Amniotic stem cell (primary cell): Measurements from ENCODE around the gene CST11.

Experiments used
- DNase-seq: peaks from one replicate; lab custom pipeline; 2025; lab: John Stamatoyannopoulos, UW

CST11 gene

GRCh38 chr20:23419995-23420901 is 32.4 kb downstream of the CST11 start:
- DNase-seq = peak; percentile 26

GRCh38 chr20:23419657-23419994 is 33.0 kb downstream of the CST11 start:
- DNase-seq = no peak

GRCh38 chr20:23417861-23418260 is 34.8 kb downstream of the CST11 start:
- no peak for DNase-seq

DNA sequence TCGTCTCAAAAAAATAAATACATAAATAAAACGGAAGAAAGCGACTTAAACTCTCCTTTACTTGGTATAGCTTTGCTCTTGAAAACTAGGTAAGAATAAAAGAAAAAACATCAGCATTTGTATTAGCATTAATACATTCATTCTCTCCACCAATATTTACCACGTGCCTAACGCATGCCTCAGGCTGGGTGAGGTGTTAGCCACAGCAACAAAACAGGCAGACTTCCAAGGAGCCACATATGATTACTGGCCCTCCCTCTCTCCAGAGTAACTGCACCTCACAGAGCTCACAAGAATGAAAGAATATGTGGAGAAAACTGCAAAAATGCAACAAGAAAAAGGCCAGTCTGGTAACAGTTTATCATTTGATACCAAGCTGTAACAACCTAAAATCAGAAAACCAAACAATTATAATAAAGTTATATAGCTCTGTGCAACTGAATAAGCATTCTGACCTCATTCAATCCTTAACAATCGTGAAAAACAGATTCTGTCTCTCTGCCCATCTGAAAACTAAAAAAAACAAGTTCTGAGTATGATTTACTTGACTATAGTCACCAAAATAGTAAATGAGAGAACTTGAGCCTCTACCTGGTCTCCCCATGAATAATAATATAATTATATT is 36.6 kb downstream of the CST11 start:
- no peak for DNase-seq

DNA sequence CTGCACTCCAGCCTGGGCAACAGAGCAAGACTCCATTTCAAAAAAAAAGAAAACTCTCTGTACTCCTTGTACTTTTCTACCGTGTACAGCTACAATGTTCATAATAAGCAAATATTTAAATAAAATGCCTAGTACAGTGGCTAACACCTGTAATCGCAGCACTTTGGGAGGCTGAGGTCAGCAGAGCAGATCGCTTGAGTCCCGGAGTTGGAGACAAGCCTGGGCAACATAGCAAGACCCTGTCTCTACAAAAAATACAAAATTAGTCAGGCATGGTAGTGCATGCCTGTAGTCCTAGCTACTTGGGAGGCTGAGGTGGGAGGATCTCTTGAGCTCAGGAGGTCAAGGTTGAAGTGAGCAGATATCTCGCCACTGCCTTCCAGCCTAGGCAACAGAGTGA is 37.1 kb downstream of the CST11 start:
- no peak for DNase-seq

GRCh38 chr20:23414526-23415188 is 38.0 kb downstream of the CST11 start:
- DNase-seq = no peak

- no peak for DNase-seq
Measured at GRCh38 chr20:23413862-23414422, 38.7 kb downstream of the CST11 start.

DNA sequence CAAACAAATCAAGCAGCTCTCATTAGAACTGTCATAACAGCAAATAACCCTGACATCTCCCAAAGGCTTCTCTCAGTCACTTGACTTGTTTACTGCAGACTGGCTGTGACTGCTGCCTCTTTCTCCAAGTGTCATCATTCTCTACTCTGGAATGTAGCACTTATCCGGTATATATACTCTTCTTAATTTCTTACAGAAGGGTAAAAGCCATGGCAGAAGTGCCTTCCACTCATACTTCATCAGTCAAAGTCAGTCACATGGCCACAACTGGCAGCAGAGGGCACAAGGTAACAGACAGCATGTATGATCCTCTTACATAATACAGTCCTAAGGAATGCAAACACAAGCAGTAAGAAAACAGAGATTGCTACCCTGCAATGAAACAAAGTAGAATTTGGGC is 40.6 kb downstream of the CST11 start:
- no peak for DNase-seq

DNA sequence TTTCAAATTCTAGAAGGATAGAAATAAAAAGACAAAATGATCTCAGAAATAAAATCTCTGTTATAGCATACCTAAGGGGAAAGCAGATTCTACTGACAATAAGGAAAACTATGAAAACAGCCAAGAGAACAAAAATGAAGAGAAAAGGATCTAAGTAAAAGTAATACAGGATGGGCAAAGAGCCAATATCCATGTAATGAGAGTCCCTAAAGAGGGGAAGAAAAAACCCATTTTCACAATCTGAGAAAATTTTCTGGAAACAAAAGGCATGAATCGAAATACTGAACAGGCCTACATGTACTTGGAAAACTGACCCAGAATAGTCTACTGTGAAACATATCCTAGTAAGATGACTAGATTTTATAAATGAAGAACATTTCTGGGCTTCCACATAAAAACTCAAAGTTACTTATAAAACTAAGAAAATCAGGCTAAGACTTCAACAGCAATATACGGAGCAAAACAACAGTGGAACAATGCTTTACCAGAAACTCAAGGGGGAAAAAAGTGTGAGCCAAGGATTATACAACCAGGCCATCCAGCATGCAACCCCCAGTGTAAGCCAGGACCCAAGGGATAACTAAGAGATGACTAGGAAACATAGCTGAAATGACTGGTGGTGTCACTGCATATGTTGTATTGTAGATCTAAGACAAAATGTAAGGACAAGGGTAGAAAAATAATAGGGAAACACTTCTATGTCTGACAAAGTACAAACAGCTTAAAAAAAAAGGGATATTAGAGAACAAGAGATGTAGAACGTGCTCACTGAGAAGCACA is 41.6 kb downstream of the CST11 start:
- no peak for DNase-seq

DNA sequence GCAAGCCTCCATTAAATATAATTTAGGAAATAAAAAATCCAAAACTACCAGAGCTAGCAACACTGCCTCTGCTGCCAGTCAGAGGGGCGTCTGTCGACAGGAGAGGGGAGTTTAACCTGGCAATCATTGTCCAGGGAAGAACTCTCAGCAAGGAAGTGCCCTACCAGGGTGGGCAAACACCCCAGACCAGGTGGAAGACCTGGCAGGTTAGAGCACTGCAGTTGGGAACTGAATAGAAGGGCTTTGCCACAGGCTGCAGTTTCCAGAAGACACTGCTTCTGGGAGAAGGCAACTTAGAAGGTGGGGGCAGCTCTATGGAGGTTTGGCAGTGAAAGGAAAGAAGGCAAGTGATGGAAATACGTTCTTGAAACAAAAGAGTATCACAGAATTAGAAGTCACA is 42.9 kb downstream of the CST11 start:
- DNase-seq = no peak

DNA sequence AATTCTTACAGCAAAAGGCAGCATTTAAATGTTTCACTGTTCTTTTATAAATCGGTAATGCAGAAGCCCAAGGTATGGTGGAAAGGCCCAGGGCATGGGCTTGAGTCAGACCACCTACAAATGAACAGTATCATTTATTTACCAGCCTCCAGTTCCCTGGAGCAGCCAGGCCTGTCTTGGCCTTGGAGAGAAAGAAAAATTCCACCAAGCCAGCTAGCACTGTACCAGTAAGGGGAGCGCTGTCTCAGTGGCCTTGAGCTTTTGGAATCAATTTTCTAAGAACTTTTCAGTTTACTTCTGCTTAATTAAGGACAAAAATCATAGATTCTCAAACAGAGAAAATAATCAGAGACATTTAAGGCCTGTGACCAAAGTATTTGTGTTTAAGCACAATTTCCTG is 43.7 kb downstream of the CST11 start:
- no peak for DNase-seq

GRCh38 chr20:23407781-23408464 is 44.8 kb downstream of the CST11 start:
- DNase-seq = no peak

- DNase-seq = no peak
Measured at GRCh38 chr20:23406880-23407279, 45.8 kb downstream of the CST11 start.

DNA sequence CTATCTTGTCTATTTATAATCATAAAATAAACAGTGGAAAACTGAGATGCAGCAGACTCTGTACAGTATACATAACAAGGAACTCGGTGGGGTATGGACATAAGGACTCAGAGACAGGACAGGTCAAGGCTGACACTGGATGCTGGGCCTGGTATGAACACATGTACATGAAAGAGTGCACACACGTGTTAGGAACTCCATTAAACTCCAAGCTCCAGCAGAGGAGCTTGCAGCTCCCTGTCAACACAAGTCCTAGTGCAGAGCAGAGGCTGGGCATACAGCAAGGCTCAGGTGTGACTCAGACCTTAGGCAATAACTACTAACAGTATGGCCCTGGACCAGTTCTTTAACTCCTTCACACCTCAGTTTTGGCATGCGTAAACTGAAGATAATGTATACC is 48.5 kb downstream of the CST11 start:
- DNase-seq = no peak

DNA sequence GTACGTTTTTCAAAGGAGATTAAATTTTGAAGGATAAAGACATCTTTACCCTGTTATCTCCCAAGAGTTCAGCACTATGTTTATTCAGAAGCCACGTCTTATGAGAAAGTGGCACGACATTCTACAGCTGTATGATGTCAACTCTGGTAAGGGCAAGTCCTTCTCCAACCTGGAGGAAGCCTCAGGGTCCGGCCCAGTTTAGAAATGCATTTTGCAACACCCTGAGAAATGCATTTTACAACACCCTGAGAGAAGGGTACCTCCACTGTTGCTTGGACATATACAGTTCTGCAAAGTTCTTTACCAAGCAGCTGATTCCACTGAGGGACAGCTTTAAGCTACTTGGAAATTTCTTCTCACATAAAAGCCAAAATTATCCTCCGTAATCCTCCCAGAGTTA is 48.9 kb downstream of the CST11 start:
- DNase-seq = no peak

- no peak for DNase-seq
Measured at GRCh38 chr20:23401051-23401450, 51.6 kb downstream of the CST11 start.
